ENCODE data around the gene ALG1. TPM values are rescaled to one million over a fixed set of nuclear protein-coding genes. Genes with fewer than 3 reads are reported as not detected.
"Not testable (repeated sequence)": the region's sequence is repeated elsewhere in the genome, so short reads cannot be mapped to it uniquely, and the experiment has no call there.

ALG1 gene
- total and polyA plus RNA-seq, 2 of the 13 experiments (the other 11 are each of a cell fraction or from before 2014, with no cell fraction given) = 43.3 to 75.6 TPM

GRCh38 chr16:5097470-5098220 lies 26.0 kb downstream of the ALG1 start, which contains the start of gene EEF2KMT (continued):
- 0 out of 2 replicates have a peak, but pooled peaks have one; percentile 42 for TF ChIP-seq MLXIP (CRISPR knock-in tag; IDR thresholded peaks at IDR 0.05; ENCODE audit: borderline replicate concordance)
- TF ChIP-seq HCFC1 (IDR thresholded peaks at IDR 0.05; ENCODE audit: low read depth, low read length) = peak; percentile 19; the same call in 1 of the 2 replicates
- peak; percentile 90 for TF ChIP-seq ZFP90 (CRISPR knock-in tag; IDR thresholded peaks at IDR 0.05; ENCODE audit: borderline replicate concordance)
- TF ChIP-seq ZFY (CRISPR knock-in tag; IDR thresholded peaks at IDR 0.05) = peak; percentile 89
- peak; percentile 87; the same call in 1 of the 2 replicates for TF ChIP-seq ZFP41 (CRISPR knock-in tag; IDR thresholded peaks at IDR 0.05; ENCODE audit: borderline replicate concordance)
- not testable (repeated sequence) for TF ChIP-seq ZBTB40 (IDR thresholded peaks at IDR 0.05)
- TF ChIP-seq ZBTB40 (CRISPR knock-in tag; IDR thresholded peaks at IDR 0.05) = peak; percentile 75; the same call in 1 of the 2 replicates
- 0 out of 2 replicates have a peak, but pooled peaks have one; percentile 21 for TF ChIP-seq PPARG (CRISPR knock-in tag; conservative IDR thresholded peaks at IDR 0.05)
- peak; percentile 78; the same call in 1 of the 2 replicates for TF ChIP-seq ZNF773 (CRISPR knock-in tag; IDR thresholded peaks at IDR 0.05; ENCODE audit: borderline replicate concordance)
- peak; percentile 89; the same call in 2 of the 3 replicates for TF ChIP-seq MXI1 (IDR thresholded peaks at IDR 0.05; ENCODE audit: borderline replicate concordance, low read depth, low read length)
- 0 out of 2 replicates have a peak, but pooled peaks have one; percentile 30 for TF ChIP-seq ZNF740 (CRISPR knock-in tag; IDR thresholded peaks at IDR 0.05)
- peak; percentile 64; the same call in 1 of the 2 replicates for TF ChIP-seq ESRRA (CRISPR knock-in tag; IDR thresholded peaks at IDR 0.05; ENCODE audit: low read depth)
- TF ChIP-seq ZNF883 (CRISPR knock-in tag; IDR thresholded peaks at IDR 0.05; ENCODE audit: not compliant biosample characterization) = peak; percentile 85
- TF ChIP-seq ZNF546 (CRISPR knock-in tag; conservative IDR thresholded peaks at IDR 0.05) = peak; percentile 94
- TF ChIP-seq ZC3H13 (CRISPR knock-in tag; IDR thresholded peaks at IDR 0.05) = peak; percentile 89
